ENCODE measurements around the gene METRN.

GRCh38 chr16:679814-680624 lies 34.9 kb upstream of the METRN start, which contains the start of gene STUB1:
- TF ChIP-seq POLR2A (IDR thresholded peaks at IDR 0.05) = peak; percentile 35 to 57 (median 41)
- TF ChIP-seq, protein P1, sequence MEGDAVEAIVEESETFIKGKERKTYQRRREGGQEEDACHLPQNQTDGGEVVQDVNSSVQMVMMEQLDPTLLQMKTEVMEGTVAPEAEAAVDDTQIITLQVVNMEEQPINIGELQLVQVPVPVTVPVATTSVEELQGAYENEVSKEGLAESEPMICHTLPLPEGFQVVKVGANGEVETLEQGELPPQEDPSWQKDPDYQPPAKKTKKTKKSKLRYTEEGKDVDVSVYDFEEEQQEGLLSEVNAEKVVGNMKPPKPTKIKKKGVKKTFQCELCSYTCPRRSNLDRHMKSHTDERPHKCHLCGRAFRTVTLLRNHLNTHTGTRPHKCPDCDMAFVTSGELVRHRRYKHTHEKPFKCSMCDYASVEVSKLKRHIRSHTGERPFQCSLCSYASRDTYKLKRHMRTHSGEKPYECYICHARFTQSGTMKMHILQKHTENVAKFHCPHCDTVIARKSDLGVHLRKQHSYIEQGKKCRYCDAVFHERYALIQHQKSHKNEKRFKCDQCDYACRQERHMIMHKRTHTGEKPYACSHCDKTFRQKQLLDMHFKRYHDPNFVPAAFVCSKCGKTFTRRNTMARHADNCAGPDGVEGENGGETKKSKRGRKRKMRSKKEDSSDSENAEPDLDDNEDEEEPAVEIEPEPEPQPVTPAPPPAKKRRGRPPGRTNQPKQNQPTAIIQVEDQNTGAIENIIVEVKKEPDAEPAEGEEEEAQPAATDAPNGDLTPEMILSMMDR (IDR thresholded peaks at IDR 0.05) = no peak

Measured in body of pancreas (tissue), 4 donors.